Upper lobe of right lung (tissue), 1 donor: ENCODE measurements around the gene ZNF329. TPM values are rescaled to one million over a fixed set of nuclear protein-coding genes. Genes with fewer than 3 reads are reported as not detected.

Experiments used
- ATAC-seq: fragments of 200-7000 bp; cut with Tn5 transposase; one replicate; pipeline ENCODE4 v1.9.1; 2020; ENCODE audit warnings: mild to moderate bottlenecking, moderate library complexity
- DNase-seq: peaks from one replicate; pipeline ENCODE4 v3.0.0-alpha.2; 2020
- H3K27ac ChIP-seq: fragments of 200-600 bp; one replicate; pipeline ENCODE4 v1.8.0; 2022
- H3K27me3 ChIP-seq: fragments of 200-600 bp; one replicate; pipeline ENCODE4 v1.8.0; 2022; ENCODE audit warnings: mild to moderate bottlenecking
- H3K36me3 ChIP-seq: fragments of 200-600 bp; one replicate; pipeline ENCODE4 v1.8.0; 2022
- H3K4me1 ChIP-seq: fragments of 200-600 bp; one replicate; pipeline ENCODE4 v1.8.0; 2022
- H3K4me3 ChIP-seq: fragments of 200-600 bp; one replicate; pipeline ENCODE4 v1.8.0; 2022; ENCODE audit warnings: mild to moderate bottlenecking
- H3K9me3 ChIP-seq: fragments of 200-600 bp; one replicate; pipeline ENCODE4 v1.8.0; 2022
- intact Hi-C: fragments of 100-400 bp; cut with DNase I; formaldehyde crosslinking; loops from one replicate; pipeline ENCODE4 v1.11.0; 2022
- total RNA-seq: library from RNA; stranded (reverse); fragmentation: NEBNext Ultra II Directional; extraction: Animal tissue kit (Norgen Biotek cat#: 25700); gene quantifications from one replicate; pipeline ENCODE4 v1.2.1, GENCODE V29; 2021
- TF ChIP-seq, protein P1 (sequence below): fragments of 200-600 bp; IDR thresholded peaks from one replicate; pipeline ENCODE4 v1.8.0; 2022; ENCODE audit warnings: antibody characterized with exemption
- donor health status: DM: no; HTN: yes; CAD: no; lungs with severe emphysema.

ZNF329 gene
- total RNA-seq, 1 donor from 2014 or later, result 7.4 TPM

DNA sequence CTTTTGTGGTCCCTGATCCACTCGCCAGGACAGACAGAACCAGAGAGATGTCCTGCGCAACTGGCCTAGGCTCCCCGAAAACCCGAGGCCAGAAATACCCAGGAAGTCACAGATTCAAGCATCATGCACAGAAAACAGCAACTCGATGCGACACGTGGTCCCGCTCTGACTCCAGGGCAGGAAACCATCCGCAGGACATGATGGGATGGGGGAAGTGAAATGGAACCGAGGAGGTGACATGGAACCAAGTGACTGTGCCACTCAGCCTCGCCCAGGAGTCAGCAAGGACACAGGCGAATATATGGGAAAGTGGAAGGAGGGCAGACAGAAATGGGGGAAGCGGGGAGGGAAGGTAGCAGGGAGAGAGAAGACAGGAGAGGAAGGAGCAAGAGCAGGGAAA is 53.7 kb downstream of the ZNF329 start:
- intact Hi-C loops, result no loop called here
- TF ChIP-seq, protein P1, sequence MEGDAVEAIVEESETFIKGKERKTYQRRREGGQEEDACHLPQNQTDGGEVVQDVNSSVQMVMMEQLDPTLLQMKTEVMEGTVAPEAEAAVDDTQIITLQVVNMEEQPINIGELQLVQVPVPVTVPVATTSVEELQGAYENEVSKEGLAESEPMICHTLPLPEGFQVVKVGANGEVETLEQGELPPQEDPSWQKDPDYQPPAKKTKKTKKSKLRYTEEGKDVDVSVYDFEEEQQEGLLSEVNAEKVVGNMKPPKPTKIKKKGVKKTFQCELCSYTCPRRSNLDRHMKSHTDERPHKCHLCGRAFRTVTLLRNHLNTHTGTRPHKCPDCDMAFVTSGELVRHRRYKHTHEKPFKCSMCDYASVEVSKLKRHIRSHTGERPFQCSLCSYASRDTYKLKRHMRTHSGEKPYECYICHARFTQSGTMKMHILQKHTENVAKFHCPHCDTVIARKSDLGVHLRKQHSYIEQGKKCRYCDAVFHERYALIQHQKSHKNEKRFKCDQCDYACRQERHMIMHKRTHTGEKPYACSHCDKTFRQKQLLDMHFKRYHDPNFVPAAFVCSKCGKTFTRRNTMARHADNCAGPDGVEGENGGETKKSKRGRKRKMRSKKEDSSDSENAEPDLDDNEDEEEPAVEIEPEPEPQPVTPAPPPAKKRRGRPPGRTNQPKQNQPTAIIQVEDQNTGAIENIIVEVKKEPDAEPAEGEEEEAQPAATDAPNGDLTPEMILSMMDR, result no peak

DNA sequence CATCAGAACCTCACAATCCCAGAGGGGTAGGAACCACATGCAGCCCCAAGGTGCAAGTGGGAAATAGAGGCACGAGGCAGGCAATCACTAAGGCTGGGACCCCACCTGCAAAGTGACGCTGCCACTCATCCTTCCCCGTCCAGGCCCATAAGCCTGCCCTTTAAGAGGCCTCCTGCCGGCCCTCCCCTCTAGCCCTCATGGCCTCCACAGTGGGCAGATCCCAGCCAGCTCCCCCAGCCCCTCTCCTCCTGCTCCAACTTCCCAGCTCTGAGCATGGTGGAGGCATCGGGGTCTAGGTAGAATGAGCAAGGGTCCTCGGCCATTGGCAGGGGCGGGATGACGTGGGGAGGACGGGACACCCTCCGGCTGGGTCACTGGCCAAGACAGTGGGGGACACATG is 55.3 kb downstream of the ZNF329 start:
- TF ChIP-seq, protein P1, result no peak
- Histone ChIP-seq H3K27ac (no peak overlapping the region), H3K4me1 (peaks cover 5% of the 10 kb centered on the region), H3K4me3 (no peak overlapping the region), H3K27me3 (no peaks in the 10 kb centered on the region), H3K9me3 (peaks cover 6% of the 10 kb centered on the region), H3K36me3 (no peaks in the 10 kb centered on the region)
- DNase-seq (peak; percentile 47), ATAC-seq (no peak)
- intact Hi-C loops, result no loop called here

More for the DNA sequence above, 53.7 kb downstream of the ZNF329 start:
- DNase-seq (peak; percentile 48), ATAC-seq (no peak)
- H3K4me3 ChIP-seq, result peak overlapping the region; percentile 83
- peaks cover 5% of the 10 kb centered on the region for H3K4me1 ChIP-seq
- H3K36me3 ChIP-seq, result no peaks in the 10 kb centered on the region
- no peaks in the 10 kb centered on the region for H3K27me3 ChIP-seq
- H3K9me3 ChIP-seq, result peaks cover 4% of the 10 kb centered on the region
- H3K27ac ChIP-seq, result peak overlapping the region; percentile 99

DNA sequence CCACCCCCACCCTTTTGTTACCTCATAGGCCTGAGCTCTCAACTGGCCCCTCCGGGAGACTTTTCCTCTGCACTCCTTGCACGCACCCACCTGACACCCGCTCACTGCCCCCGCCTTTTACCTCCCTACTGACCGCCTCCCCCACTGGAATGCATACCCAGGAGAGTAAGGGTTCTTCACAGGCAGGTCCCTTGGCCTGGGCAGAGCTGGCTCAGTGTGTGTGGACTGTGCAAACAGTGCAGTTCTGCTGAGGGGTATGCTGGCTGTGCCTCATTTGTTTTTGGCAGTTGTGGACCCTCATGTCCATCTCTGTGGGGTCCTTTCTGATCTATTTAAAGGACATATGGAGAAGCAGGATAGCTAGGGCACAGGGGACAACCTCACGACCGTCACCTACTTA is 57.5 kb downstream of the ZNF329 start:
- TF ChIP-seq, protein P1, result no peak
- ATAC-seq (no peak), DNase-seq (peak; percentile 42)
- H3K4me3 ChIP-seq, result no peak overlapping the region
- peaks cover 5% of the 10 kb centered on the region for H3K4me1 ChIP-seq
- intact Hi-C loops, result no loop called here
- H3K27me3 ChIP-seq, result no peaks in the 10 kb centered on the region
- H3K36me3 ChIP-seq, result no peaks in the 10 kb centered on the region
- peaks cover 17% of the 10 kb centered on the region for H3K9me3 ChIP-seq
- no peak overlapping the region for H3K27ac ChIP-seq

DNA sequence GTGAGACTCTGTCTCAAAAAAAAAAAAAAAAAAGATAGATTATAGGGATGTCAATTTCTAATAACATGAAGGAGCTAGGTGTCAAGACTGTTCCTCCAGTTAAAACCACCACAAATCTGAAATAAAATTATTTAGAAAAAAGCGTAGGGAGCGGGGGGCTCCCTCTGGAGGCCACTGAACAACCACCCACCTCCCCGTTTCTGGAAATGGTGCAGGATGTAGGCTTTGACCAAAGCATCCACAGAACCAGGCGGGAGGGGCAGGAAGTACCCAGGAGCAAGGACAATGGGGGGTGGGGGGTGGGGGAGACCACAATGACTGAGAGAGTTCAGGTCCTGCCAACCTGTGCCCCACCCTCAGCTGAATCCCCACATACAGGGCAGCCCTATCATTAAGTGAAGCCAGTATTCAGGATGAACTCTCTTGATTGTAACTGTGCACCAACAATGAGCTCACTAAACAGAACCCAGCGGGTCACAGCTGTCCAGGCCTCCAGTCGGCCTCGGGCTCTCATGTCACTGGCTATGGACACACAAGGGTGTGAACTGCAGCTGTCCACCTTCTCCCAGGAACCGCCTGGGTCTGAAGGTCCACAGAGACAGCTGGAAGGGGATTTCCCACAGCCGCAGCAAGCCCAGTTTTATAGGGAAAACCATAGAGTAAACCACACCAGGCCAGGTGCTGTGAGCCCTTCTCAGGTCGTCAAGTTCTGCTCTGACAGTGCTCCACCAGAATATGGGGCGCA is 59.2 kb downstream of the ZNF329 start:
- intact Hi-C loops, result no loop called here
- peak; percentile 55 for DNase-seq
- peaks cover 13% of the 10 kb centered on the region for H3K9me3 ChIP-seq

DNA sequence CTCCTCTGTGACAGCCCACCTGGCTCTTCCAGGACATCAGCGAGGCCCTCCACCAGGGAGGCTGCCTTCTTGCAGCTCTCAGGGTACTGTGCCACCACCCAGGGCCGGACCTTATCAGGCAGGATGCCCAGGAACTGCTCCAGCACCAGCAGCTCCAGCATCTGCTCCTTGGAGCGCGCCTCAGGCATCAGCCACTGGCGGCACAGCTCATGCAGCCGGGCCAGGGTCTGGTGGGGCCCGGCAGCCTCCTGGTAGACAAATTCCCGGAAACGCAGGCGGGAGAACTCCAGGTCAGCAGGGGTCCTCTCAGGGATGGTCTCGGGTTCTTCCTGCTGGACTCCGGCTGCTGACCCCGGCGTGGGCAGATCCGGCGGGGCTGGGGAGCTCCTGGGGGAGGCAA is 60.7 kb downstream of the ZNF329 start:
- no peak for ATAC-seq
- TF ChIP-seq, protein P1, result no peak
- Histone ChIP-seq H3K27ac (no peak overlapping the region), H3K4me1 (no peaks in the 10 kb centered on the region), H3K9me3 (peaks cover 13% of the 10 kb centered on the region), H3K36me3 (peaks cover 16% of the 10 kb centered on the region), H3K27me3 (no peaks in the 10 kb centered on the region), H3K4me3 (no peak overlapping the region)
- DNase-seq, result peak; percentile 41
- intact Hi-C loops, result no loop called here

More for the DNA sequence above, 59.2 kb downstream of the ZNF329 start:
- no peaks in the 10 kb centered on the region for H3K4me1 ChIP-seq
- no peak for ATAC-seq
- H3K27ac ChIP-seq, result no peak overlapping the region
- H3K27me3 ChIP-seq, result no peaks in the 10 kb centered on the region
- H3K4me3 ChIP-seq, result no peak overlapping the region
- H3K36me3 ChIP-seq, result peaks cover 4% of the 10 kb centered on the region
- TF ChIP-seq, protein P1, result no peak
